K562 (cell line): ENCODE measurements around the gene PPCDC. TPM values are rescaled to one million over a fixed set of nuclear protein-coding genes. Genes with fewer than 3 reads are reported as not detected.

Experiments used
- C11orf30 ChIP-seq: fragments of 450-650 bp; IDR thresholded peaks from 2 replicates; pipeline ENCODE4 v1.6.1; 2016; ENCODE audit warnings: low read depth, mild to moderate bottlenecking
- ELF2 ChIP-seq: fragments of 250-450 bp; sonication (Bioruptor Pico); IDR thresholded peaks from 2 replicates; pipeline ENCODE4 v1.5.0; 2021; ENCODE audit warnings: mild to moderate bottlenecking
- FIP1L1 ChIP-seq: fragments of 200-400 bp; formaldehyde crosslinking; IDR thresholded peaks from 2 replicates; pipeline ENCODE4 v1.6.1; 2018; ENCODE audit warnings: mild to moderate bottlenecking, low read depth, low read length; ENCODE audit not compliant: poor library complexity, severe bottlenecking
- FOXO4 ChIP-seq: fragments of 450-650 bp; formaldehyde crosslinking; IDR thresholded peaks from 2 replicates; pipeline ENCODE4 v1.4.0; 2020; ENCODE audit warnings: mild to moderate bottlenecking, moderate library complexity
- HDAC2 ChIP-seq: fragments of 450-650 bp; IDR thresholded peaks from 2 replicates; pipeline ENCODE4 v1.6.1; 2016; ENCODE audit warnings: mild to moderate bottlenecking
- HNRNPLL ChIP-seq: fragments of 200-400 bp; formaldehyde crosslinking; IDR thresholded peaks from 2 replicates; pipeline ENCODE4 v1.6.1; 2017; ENCODE audit warnings: low read length, low read depth, mild to moderate bottlenecking; ENCODE audit not compliant: poor library complexity, severe bottlenecking
- KDM4B ChIP-seq, 2 experiments: fragments of 450-650 bp in 1 of 2; sonication (generic) in 1 of 2; IDR thresholded peaks; 2 replicates each; pipeline ENCODE4 v1.6.1; 2016 to 2017; ENCODE audit warnings: borderline replicate concordance in 2 of 2, antibody characterized with exemption in 1 of 2, low read depth in 1 of 2, mild to moderate bottlenecking in 1 of 2
- L3MBTL2 ChIP-seq: fragments of 450-650 bp; IDR thresholded peaks from 2 replicates; pipeline ENCODE4 v1.6.1; 2016; ENCODE audit warnings: mild to moderate bottlenecking, moderate library complexity
- NFXL1 ChIP-seq: fragments of 450-650 bp; formaldehyde crosslinking; IDR thresholded peaks from 2 replicates; pipeline ENCODE4 v1.4.0; 2021; ENCODE audit warnings: mild to moderate bottlenecking
- NFYB ChIP-seq: IDR thresholded peaks from 2 replicates; pipeline ENCODE4 v1.6.1; 2011; ENCODE audit warnings: mild to moderate bottlenecking, moderate library complexity; ENCODE audit not compliant: insufficient read length; ENCODE audit errors: extremely low read depth
- PHB ChIP-seq: fragments of 250-450 bp; sonication (Bioruptor Pico); IDR thresholded peaks from 2 replicates; pipeline ENCODE4 v1.5.0; 2021
- RFX7 ChIP-seq: fragments of 250-450 bp; sonication (Bioruptor Pico); IDR thresholded peaks from 2 replicates; pipeline ENCODE4 v1.5.1; 2021; ENCODE audit warnings: mild to moderate bottlenecking
- SFPQ ChIP-seq: fragments of 200-400 bp; formaldehyde crosslinking; IDR thresholded peaks from 2 replicates; pipeline ENCODE4 v1.6.1; 2017; ENCODE audit warnings: mild to moderate bottlenecking, low read depth, low read length, moderate library complexity
- SMARCE1 ChIP-seq: fragments of 450-650 bp; IDR thresholded peaks from 2 replicates; pipeline ENCODE4 v1.7.1; 2016; ENCODE audit warnings: mild to moderate bottlenecking
- SNRNP70 ChIP-seq: fragments of 200-400 bp; formaldehyde crosslinking; optimal IDR thresholded peaks from 2 replicates; pipeline ENCODE3; 2017; ENCODE audit warnings: low read depth, low read length
- SRF ChIP-seq, 2 experiments: fragments of 250-450, 450-650 bp in 1 of 2; sonication (Bioruptor Pico) in 1 of 2; sonication (generic) in 1 of 2; formaldehyde crosslinking; IDR thresholded peaks; 2 replicates each; pipeline versions ENCODE4 v1.5.0 to v1.5.1; 2020 to 2022; ENCODE audit warnings: mild to moderate bottlenecking in 1 of 2, missing genetic modification reagents in 1 of 2
- TBL1XR1 ChIP-seq, 2 experiments: IDR thresholded peaks; 2 replicates each; pipeline ENCODE4 v1.6.1; 2012; ENCODE audit warnings: improper control_type of control experiment in 2 of 2, low read length in 2 of 2, mild to moderate bottlenecking in 1 of 2
- TRIM25 ChIP-seq: fragments of 450-650 bp; IDR thresholded peaks from 2 replicates; pipeline ENCODE4 v1.7.0; 2016; ENCODE audit warnings: borderline replicate concordance
- ZFP36 ChIP-seq: fragments of 150-350 bp; IDR thresholded peaks from 2 replicates; pipeline ENCODE4 v1.6.1; 2018; ENCODE audit warnings: low read length, low read depth; ENCODE audit not compliant: partially characterized antibody
- ZNF143 ChIP-seq: sonication (generic); formaldehyde crosslinking; IDR thresholded peaks from 2 replicates; pipeline ENCODE4 v1.9.0; 2022; ENCODE audit warnings: mild to moderate bottlenecking, missing genetic modification reagents
- ZNF274 ChIP-seq: IDR thresholded peaks from 2 replicates; pipeline ENCODE4 v1.6.1; 2011; ENCODE audit warnings: low read depth, mild to moderate bottlenecking, low read length, moderate library complexity, borderline replicate concordance
- ZNF551 ChIP-seq: fragments of 250-450 bp; sonication (Bioruptor Pico); IDR thresholded peaks from 2 replicates; pipeline ENCODE4 v1.5.0; 2021; ENCODE audit warnings: mild to moderate bottlenecking, moderate library complexity
- ZNF586 ChIP-seq: fragments of 450-650 bp; formaldehyde crosslinking; conservative IDR thresholded peaks from 2 replicates; pipeline ENCODE4 v1.4.0; 2020; ENCODE audit warnings: mild to moderate bottlenecking, moderate library complexity
- polyA plus RNA-seq, 8 experiments: library from polyadenylated mRNA; depleted of rRNA in 4 of 8; stranded (reverse) in 5 of 8; unstranded in 3 of 8; fragments of >200 nt; fragmentation: Nextera tagmentation in 2 of 8; fragmentation: Illumina TruSeq in 1 of 8; extraction: Ambion mirVana in 2 of 8; extraction: Trizol in 1 of 8; gene quantifications; 2 replicates each; pipeline versions ENCODE4 v1.2.1 to v1.2.3, GENCODE V29; 2011 to 2014; ENCODE audit warnings: inconsistent platforms in 1 of 8, missing spikeins in 1 of 8
- total RNA-seq, 7 experiments: library from RNA; depleted of rRNA in 6 of 7; stranded (reverse); fragments of >200 nt in 6 of 7; fragmentation: Illumina TruSeq in 2 of 7; extraction: Trizol in 2 of 7; gene quantifications; 2 replicates each; pipeline versions ENCODE4 v1.2.1 to v1.2.3, GENCODE V29; 2011 to 2021; ENCODE audit warnings: low replicate concordance in 1 of 7

Gene PPCDC
- total and polyA plus RNA-seq, 9 of the 15 experiments (the other 6 are each of a cell fraction or from before 2014, with no cell fraction given): 10.9 to 53.6 (median 16.7) TPM

- no peak for TF ChIP-seq SNRNP70
- 0 out of 2 replicates have a peak, but pooled peaks have one; percentile 48 for TF ChIP-seq ZNF143 (CRISPR knock-in tag)
- TF ChIP-seq ZNF274: no peak
- no peak for TF ChIP-seq ELF2 (CRISPR knock-in tag)
- no peak for TF ChIP-seq SFPQ
- no peak for TF ChIP-seq FIP1L1
- TF ChIP-seq L3MBTL2: peak; percentile 45; the same call in 1 of the 2 replicates
- TF ChIP-seq RFX7: no peak
- no peak for TF ChIP-seq ZNF551
- no peak; the same call in 1 of the 2 replicates for TF ChIP-seq SMARCE1
- 0 out of 4 replicates have a peak, but pooled peaks of 1 of the 2 experiments have one; percentile 33 for TF ChIP-seq SRF (CRISPR knock-in tag; IDR thresholded peaks at IDR 0.05)
- TF ChIP-seq KDM4B (IDR thresholded peaks at IDR 0.05; ENCODE audit: borderline replicate concordance in 2 of 2, low read depth in 1 of 2): no peak
- no peak for TF ChIP-seq NFXL1
- peak; percentile 15 for TF ChIP-seq ZFP36
- 0 out of 2 replicates have a peak, but pooled peaks have one; percentile 41 for TF ChIP-seq HDAC2
- no peak for TF ChIP-seq NFYB
- no peak for TF ChIP-seq PHB (CRISPR knock-in tag)
- no peak for TF ChIP-seq FOXO4 (CRISPR knock-in tag)
- no peak for TF ChIP-seq HNRNPLL
- no peak for TF ChIP-seq TRIM25
- TF ChIP-seq ZNF586 (CRISPR knock-in tag): no peak
- TF ChIP-seq C11orf30: no peak
- TF ChIP-seq TBL1XR1 (IDR thresholded peaks at IDR 0.05; ENCODE audit: low read length in 2 of 2): peak in 1 of 2 experiments; percentile 39; a peak in 1 of 4 replicates
Measured at GRCh38 chr15:75029378-75030022, 6.1 kb downstream of the PPCDC start (continued).
